Psoas muscle (tissue), 8 donors: ENCODE data around the gene VWC2. TPM values are rescaled to one million over a fixed set of nuclear protein-coding genes. Genes with fewer than 3 reads are reported as not detected.

Source experiments
- ATAC-seq, 4 donors: fragments of 200-7000 bp; cut with Tn5 transposase; one replicate each; pipeline ENCODE4 v1.9.1; 2020; ENCODE audit warnings: moderate library complexity in 3 of 4, mild to moderate bottlenecking in 2 of 4
- DNase-seq, 2 donors: peaks; one replicate each; pipeline ENCODE4 v3.0.0-alpha.2; 2020
- H3K27ac ChIP-seq: fragments of 200-600 bp; one replicate; pipeline ENCODE4 v1.8.0; 2022
- H3K27me3 ChIP-seq, 3 donors: fragments of 200-600 bp in 1 of 3; one replicate each; pipeline versions ENCODE4 v1.6.1 to v1.8.0; 2013 to 2022; ENCODE audit warnings: low read length in 2 of 3, mild to moderate bottlenecking in 2 of 3, moderate library complexity in 1 of 3; ENCODE audit not compliant: insufficient read depth in 3 of 3
- H3K36me3 ChIP-seq, 2 donors: fragments of 200-600 bp in 1 of 2; one replicate each; pipeline versions ENCODE4 v1.6.1 to v1.8.0; 2013 to 2022; ENCODE audit warnings: low read depth in 1 of 2, mild to moderate bottlenecking in 1 of 2, moderate library complexity in 1 of 2; ENCODE audit not compliant: insufficient read depth in 1 of 2
- H3K4me1 ChIP-seq: fragments of 200-600 bp; one replicate; pipeline ENCODE4 v1.8.0; 2022
- H3K4me3 ChIP-seq: fragments of 200-600 bp; one replicate; pipeline ENCODE4 v1.8.0; 2022; ENCODE audit warnings: mild to moderate bottlenecking
- H3K9me3 ChIP-seq: fragments of 200-600 bp; one replicate; pipeline ENCODE4 v1.8.0; 2022
- WGBS, 3 donors: extraction: QIAGEN DNeasy Blood & Tissue Kit; methylation state at CpG; one replicate each; pipeline versions ENCODE4 v1.1.6 to v1.1.7; 2013; 5-methylcytosine and 5-hydroxymethylcytosine counted together
- intact Hi-C, 2 donors: fragments of 100-400 bp; cut with DNase I; formaldehyde crosslinking; loops; one replicate each; pipeline versions ENCODE4 v1.11.0 to v1.14.2; 2022
- polyA plus RNA-seq, 3 donors: library from polyadenylated mRNA; stranded (reverse); fragments of 200-250 nt; gene quantifications; one replicate each; pipeline ENCODE4 v1.2.3, GENCODE V29; 2013
- total RNA-seq, 4 donors: library from RNA; stranded (reverse); fragmentation: NEBNext Ultra II Directional in 2 of 4; extraction: Animal tissue kit (Norgen Biotek cat#: 25700) in 2 of 4; gene quantifications; one replicate each; pipeline versions ENCODE4 v1.2.1 to v1.2.4, GENCODE V29; 2021 to 2023
- TF ChIP-seq, protein P1 (sequence below): fragments of 200-600 bp; IDR thresholded peaks from one replicate; pipeline ENCODE4 v1.8.0; 2022; ENCODE audit warnings: antibody characterized with exemption
- donor health status: healthy with polysubstance abuse.
- donor health status: DM: no; HTN: no; CAD: no; lungs with moderate emphysema.
- donor health status: Bipolar disorder and iron deficiency.
- donor health status: healthy.
- donor health status: DM: yes; HTN: yes; CAD: no.
- donor health status: DM: no; HTN: no; CAD: no.
- donor health status: DM: no; HTN: no; CAD: no.
- donor health status: DM: yes; HTN: yes; CAD: no.

Gene VWC2
- total and polyA plus RNA-seq, 7 donors, result under 0.01 to 0.01 TPM; not detected in 5

DNA sequence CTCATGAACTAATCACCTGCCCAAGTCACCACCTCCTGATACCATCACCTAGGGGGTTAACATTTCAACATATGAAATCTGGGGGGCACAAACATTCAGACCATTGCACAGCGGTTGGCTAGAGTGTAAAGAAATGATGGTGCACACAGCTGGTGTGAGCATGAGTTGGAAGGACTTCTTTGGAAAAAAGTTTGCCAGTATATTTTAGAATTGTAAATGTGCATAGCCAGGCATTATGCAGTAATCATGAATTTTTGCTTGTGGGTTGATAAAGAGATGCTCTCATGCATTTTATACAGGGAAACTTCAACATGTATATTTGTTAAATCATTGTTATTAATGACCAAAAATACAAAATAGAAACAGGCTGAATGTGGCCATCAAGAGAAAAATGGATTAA is 100.0 kb downstream of the VWC2 start:
- intact Hi-C loops, result no loop called here
- WGBS, 3 donors, result 87 to 90% (median 88%) methylated on average over 1 of the region's 1 CpG

DNA sequence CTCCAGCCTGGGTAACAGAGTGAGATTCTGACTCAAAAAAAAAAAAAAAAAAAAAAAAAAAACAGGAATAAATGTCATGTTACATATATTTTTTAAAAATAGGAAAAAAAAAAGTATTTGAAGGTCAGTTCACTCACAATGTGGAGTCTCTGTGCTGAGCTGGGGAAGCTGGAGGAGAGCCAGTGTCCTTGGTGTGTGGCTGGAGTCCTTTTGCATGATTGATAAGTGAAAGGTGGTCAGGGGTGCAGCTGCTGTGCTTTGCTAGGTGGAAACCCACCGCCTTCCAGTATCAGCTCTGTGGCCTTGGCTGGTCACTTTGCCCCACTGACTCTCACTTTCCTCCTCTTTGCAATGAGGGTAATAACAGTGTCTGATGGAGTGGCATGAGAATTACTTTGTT is 101.9 kb downstream of the VWC2 start:
- 81 to 93% (median 85%) methylated on average over 1 of the region's 1 CpG for WGBS, 3 donors
- no peak overlapping the region for H3K4me3 ChIP-seq
- H3K27ac ChIP-seq, result no peak overlapping the region
- DNase-seq (no peak), ATAC-seq (no peak)
- H3K27me3 ChIP-seq, result no peaks in the 10 kb centered on the region
- no peaks in the 10 kb centered on the region for H3K4me1 ChIP-seq
- H3K36me3 ChIP-seq, result no peaks in the 10 kb centered on the region
- H3K9me3 ChIP-seq, result no peaks in the 10 kb centered on the region
- intact Hi-C loops, result no loop called here
- TF ChIP-seq, protein P1, sequence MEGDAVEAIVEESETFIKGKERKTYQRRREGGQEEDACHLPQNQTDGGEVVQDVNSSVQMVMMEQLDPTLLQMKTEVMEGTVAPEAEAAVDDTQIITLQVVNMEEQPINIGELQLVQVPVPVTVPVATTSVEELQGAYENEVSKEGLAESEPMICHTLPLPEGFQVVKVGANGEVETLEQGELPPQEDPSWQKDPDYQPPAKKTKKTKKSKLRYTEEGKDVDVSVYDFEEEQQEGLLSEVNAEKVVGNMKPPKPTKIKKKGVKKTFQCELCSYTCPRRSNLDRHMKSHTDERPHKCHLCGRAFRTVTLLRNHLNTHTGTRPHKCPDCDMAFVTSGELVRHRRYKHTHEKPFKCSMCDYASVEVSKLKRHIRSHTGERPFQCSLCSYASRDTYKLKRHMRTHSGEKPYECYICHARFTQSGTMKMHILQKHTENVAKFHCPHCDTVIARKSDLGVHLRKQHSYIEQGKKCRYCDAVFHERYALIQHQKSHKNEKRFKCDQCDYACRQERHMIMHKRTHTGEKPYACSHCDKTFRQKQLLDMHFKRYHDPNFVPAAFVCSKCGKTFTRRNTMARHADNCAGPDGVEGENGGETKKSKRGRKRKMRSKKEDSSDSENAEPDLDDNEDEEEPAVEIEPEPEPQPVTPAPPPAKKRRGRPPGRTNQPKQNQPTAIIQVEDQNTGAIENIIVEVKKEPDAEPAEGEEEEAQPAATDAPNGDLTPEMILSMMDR, result no peak

More for the DNA sequence above, 100.0 kb downstream of the VWC2 start:
- Histone ChIP-seq H3K36me3 (no peaks in the 10 kb centered on the region), H3K4me1 (no peaks in the 10 kb centered on the region), H3K27me3 (no peaks in the 10 kb centered on the region), H3K4me3 (no peak overlapping the region), H3K27ac (no peak overlapping the region), H3K9me3 (no peaks in the 10 kb centered on the region)
- DNase-seq (no peak), ATAC-seq (no peak)
- TF ChIP-seq, protein P1, result no peak

GRCh38 chr7:49876202-49876601 is 102.8 kb downstream of the VWC2 start:
- Histone ChIP-seq H3K4me1 (no peaks in the 10 kb centered on the region), H3K4me3 (no peak overlapping the region), H3K36me3 (no peaks in the 10 kb centered on the region), H3K9me3 (no peaks in the 10 kb centered on the region), H3K27me3 (no peaks in the 10 kb centered on the region), H3K27ac (no peak overlapping the region)
- WGBS, 3 donors, result 86 to 87% (median 87%) methylated on average over 3 of the region's 3 CpGs
- intact Hi-C loops, result no loop called here
- TF ChIP-seq, protein P1, result no peak
- DNase-seq (no peak), ATAC-seq (no peak)

GRCh38 chr7:49878089-49878488 is 104.7 kb downstream of the VWC2 start:
- DNase-seq (no peak), ATAC-seq (no peak)
- Histone ChIP-seq H3K27me3 (no peaks in the 10 kb centered on the region), H3K4me1 (no peaks in the 10 kb centered on the region), H3K4me3 (no peak overlapping the region), H3K9me3 (no peaks in the 10 kb centered on the region), H3K36me3 (no peaks in the 10 kb centered on the region), H3K27ac (no peak overlapping the region)
- intact Hi-C loops, result no loop called here
- TF ChIP-seq, protein P1, result no peak
- WGBS, 3 donors, result 5 to 8% (median 6%) methylated on average over 2 of the region's 2 CpGs

- 47 to 61% (median 52%) methylated on average over 3 of the region's 3 CpGs for WGBS, 3 donors
- TF ChIP-seq, protein P1, result no peak
- ATAC-seq (no peak), DNase-seq (no peak)
- no peak overlapping the region for H3K4me3 ChIP-seq
- no peaks in the 10 kb centered on the region for H3K36me3 ChIP-seq
- H3K27me3 ChIP-seq, result no peaks in the 10 kb centered on the region
- intact Hi-C loops, result no loop called here
- no peak overlapping the region for H3K27ac ChIP-seq
- no peaks in the 10 kb centered on the region for H3K4me1 ChIP-seq
- H3K9me3 ChIP-seq, result no peaks in the 10 kb centered on the region
These were observed 105.2 kb downstream of the VWC2 start for GRCh38 chr7:49878627-49879026.
